GM20431 (cell line): ENCODE data around the gene MAPKAP1.

Source experiments
- in situ Hi-C: fragments of 300-500 bp; cut with MseI, MboI; formaldehyde crosslinking; loops from one replicate; pipeline ENCODE4 v1.15.0; 2020; ENCODE audit warnings: low sequenced_read_pairs; ENCODE audit not compliant: unreplicated experiment

The MAPKAP1 gene

DNA sequence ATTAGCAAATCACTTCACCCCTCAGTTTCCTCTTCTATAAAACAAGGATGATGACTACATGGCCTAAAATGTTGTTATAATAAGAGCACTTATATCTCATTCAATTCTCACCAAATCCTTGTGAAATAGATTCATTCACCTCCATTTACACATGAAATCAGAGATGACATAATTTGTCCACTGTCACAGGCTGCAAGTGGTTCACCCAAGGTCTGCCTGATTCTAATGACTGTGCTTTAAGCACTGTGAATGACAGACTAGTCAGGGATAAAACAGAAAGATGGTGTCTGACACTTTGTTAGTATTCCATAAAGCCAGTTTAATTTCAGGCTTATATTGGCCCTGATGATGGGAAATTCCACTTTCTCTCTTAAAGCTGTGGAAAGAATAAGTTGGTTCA, 209.5 kb downstream of the MAPKAP1 start:
- in situ Hi-C loops = no loop called here

DNA sequence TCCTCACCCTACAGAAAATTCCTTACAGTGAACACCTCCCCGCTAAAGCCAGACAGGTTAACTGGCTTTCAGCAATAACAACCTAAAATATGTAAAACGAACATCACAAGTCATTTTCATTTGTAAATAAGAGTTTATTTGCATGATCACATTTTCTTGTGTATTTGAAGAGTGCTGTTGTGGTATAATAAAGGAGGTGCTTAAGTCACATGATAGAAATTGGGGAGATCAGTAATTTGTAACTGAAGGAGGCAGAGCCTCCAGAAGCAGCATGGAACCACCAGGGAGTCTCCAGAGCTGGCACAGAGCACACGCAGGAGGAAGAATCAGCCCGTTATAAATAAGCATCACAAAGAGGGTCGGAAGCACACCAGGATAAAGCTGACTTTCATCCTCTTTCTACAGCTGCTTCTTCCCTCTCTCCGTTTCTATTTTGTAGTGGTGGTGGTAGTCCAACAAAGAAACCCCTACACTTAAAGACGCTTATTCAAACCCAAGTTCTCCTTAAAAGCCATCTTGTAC, 210.6 kb downstream of the MAPKAP1 start:
- in situ Hi-C loops = no loop called here

DNA sequence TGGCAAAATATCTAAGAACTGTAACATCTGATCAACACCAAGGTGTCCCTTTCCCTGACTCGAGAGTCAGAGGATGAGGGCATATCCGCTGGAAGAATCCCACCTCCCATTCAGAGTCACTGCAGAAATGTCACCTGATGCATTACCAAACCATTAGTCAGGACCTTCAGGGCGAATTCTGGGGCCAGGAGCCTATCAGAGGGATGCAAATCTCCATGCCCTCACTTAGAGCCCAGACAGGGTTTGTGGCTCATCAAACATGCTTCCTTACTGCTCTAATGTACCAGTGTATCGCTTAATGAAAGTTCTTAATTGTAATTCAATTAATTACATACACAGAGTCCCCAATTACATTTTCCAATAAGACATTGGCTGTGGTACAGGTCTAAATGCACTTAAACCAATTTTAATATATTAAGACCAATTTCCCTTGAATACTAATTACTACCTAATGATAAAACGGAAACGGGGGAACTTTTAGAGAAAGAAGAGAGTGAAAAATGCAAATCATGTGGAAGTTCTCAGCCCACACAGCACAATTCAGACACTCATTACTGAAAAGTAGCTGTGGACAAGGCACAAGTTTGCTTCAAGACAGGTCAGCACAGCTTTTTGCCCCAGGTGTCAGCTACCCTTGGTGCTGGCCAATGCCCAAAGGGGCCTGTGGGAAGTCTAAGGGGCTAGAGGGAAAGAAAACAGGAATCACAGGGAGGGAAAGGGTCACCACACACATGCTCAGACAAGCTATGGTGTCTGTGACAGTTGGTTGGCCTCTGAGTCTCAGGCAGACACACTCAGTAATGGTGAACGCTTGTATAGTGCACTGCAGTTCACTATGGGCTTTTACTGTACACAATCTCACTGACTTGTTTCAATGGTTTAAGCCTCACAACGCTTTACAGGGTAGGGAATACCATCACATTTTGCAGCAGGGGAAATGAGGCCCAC, 211.6 kb downstream of the MAPKAP1 start:
- in situ Hi-C loops = no loop called here

DNA sequence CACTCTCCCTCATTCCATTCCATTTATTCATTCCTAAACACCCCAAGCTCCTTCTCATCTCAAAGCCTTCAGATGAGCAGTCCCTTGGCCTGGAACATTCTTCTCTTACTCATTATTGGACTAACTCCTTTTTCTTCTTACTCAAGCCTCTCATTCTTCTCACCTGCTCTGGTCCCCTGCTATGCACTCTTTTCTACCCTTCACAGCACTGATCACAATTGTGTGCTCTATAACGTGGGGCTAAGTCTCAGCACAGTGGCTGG, 212.4 kb downstream of the MAPKAP1 start:
- in situ Hi-C loops = no loop called here

DNA sequence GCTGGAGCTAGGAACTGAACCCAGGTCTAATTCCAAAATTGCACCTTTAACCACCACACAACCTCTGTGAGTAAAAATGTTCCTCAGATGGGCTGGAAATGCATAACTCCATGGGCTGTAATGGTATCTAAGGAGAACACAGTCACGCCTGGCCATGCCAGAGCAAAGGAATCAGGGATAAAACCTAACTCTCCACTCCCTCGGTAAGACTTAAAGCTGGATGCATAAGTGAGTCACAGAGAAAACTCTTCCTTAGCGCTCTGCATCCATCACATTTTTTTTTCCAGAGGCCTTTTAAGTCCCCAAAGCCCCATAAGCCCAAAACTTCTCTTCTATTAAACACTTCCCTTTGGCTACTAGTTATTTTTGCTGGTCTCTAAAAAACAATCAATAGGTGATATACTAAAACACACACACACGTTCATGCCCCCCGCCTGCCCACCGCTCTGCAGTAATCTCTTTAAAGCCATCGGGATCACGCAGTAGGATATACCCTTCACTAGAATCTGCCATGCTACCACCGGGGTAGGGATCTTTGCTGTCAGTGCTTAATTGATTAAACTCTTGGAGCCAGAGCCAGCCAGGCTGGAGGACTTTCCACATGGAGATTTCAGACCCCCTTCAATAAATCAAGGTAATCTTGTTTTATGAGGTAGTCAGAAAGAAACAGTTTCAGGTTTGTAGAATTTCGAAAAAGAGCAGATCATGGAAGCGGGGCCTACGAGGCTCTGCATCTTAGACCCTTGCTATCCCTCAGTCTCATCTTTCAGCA, 212.9 kb downstream of the MAPKAP1 start:
- in situ Hi-C loops = no loop called here

DNA sequence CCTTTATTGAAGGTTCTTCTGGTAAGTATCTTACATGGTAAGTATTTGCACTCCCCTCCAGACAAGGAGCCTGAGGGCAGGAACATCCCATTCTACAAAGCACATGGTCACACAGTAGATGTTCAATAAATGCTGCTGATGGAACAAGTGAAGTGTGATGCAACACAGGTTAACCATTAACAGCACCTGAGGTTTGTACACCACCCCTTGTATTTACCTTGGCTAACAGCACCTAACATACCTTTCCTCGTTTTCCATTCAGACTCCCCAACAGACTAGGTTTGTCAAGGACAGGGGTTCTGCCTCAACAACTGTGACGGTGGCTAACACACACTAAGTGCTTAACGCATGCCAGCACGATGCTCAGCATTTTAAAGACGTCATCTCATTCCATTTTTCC, 213.6 kb downstream of the MAPKAP1 start:
- in situ Hi-C loops = no loop called here

DNA sequence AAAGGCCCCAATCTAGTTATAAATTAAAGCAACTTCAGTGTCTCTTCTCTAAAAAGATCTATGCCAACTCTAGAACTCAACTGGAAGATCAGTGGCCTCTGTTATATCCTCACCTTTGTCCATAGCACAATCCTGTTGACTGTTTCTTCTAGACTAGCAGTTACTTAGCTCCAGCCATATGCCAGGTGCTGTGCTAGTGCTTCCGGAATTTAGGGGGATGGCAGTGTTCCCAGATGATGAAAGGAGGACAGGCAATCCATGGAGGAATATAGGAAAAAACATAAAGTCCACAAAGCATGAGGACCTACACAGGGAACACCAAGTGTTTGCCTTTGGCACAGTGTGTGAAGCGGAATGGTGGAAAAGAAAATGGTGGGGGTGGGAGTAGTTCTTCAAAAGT, 214.3 kb downstream of the MAPKAP1 start:
- in situ Hi-C loops = no loop called here

DNA sequence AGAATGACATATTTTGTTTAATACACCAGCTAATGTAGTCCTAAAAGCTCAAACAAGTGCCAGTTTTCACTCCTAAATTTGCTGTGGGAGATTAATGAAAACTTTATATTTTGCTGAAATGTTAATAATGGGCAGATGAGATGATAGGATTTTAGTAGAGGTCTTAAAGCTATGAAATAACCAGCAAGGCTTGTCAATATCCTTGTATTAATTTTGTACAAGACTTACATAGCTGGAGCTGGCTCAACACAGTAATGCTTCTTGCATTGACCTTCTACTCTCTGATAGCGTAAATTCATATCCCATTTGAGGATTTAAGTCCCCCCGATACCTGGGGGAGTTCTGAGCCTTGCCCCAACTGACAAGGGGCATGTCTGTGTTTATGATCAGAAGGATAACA, 219.2 kb downstream of the MAPKAP1 start:
- in situ Hi-C loops = no loop called here

DNA sequence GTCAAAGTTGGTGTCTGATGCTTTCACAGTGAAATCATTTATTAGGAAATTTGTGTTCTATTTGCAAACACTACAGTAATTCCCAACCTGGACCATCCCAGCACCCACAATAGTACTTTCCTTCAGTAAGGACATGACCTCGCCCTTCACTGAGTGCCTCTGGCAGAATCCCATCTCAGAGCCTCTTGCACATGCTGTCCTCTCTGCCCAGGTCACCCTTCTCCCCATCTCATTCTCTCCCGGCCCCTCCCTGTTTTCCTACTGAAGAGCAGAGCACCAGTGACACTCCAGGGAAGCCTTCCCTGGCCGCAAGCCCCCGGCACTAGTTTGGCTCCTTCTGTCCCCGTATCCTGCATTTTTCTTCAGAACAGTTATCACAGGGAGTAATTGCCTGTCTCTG, 220.4 kb downstream of the MAPKAP1 start:
- in situ Hi-C loops = no loop called here

DNA sequence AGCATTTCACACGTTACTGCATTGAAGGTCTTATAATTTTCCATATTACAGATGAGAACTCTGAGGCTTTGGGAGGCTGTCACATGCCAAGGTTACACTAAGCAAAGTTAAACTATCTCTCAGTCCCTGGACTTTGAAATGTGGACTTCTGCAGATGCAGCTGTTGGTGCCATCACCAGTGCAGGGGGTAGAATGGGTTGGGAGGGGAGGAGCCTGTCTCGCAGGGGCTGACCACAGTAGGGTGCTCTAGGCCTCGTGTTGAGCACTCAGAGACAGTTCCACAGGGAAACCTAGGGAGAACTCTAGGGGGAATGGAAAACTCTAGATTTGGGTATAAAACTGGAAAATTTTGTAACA, 220.9 kb downstream of the MAPKAP1 start:
- in situ Hi-C loops = no loop called here

DNA sequence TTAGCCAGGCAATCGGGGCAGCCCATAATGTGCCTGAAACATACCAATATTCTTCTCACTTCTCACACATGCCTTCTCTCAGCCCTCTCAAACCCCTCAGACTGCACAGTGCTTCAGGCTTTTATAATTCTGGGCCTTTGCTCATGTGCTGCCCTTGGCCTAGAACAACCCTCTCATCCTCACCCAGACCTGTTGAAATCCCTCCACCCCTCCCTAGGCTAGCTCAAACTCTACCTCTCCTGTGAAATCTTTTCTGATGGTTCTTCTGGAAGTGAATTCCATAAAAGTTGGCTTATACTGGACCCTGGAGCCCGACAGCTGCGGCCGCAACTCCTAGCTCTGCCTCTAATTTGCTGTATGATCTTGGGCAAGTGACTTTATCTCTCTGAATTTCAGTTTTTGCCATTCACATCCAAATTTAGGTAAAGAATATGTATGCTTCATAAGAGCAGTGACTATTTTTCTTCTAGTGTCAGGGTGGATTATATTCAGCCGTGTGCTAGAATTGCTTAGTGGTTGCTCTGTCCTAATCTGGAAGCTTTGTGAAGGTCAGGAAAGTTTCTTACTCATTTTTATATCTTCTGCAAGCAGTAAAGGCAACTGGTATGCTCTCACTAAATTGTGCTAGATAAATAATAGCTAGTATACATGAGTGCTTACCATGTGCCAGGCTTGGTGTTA, 221.4 kb downstream of the MAPKAP1 start:
- in situ Hi-C loops = no loop called here

DNA sequence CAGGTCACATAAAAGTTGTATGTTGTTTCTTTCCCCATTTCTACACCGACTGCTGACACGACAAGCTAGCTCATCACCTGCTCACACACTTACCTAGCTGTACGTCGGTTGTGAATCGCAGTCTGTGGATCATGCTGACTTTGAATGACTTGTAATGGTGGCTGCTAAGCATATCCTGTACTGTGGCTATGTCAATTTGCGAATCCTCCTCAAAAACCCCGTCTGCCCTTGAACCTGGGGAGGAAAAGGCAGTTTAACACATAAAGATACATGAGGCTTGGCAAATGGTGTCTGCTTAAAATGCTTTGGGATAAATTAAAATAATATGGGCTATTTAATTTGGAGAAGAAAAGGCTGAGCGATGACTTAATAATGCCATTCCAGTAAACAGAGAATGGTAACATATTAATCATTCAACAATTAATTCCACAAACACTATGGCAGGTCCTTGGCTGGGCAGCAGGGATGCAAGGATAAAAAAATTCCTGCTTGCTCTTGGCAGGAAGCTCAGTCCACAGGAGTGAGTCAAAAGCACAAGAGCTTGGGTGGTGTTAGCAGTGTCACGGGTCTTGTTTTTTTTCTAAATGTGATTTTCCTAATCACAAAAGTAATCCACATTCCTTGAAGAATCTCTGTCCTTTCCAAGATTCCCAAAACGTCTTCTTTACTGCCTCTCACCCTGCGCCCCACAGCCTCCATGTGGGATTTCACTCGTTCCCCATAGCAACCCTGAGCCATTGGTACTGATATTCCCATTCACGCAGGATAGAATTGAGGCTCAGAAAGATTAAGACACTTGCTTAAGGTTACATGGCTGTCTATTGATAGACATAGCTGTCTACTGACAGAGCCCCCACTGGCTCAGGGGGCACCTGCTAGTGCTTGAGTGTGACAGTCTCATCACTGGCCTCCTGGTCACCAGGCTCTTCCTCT, 222.4 kb downstream of the MAPKAP1 start:
- in situ Hi-C loops = no loop called here

DNA sequence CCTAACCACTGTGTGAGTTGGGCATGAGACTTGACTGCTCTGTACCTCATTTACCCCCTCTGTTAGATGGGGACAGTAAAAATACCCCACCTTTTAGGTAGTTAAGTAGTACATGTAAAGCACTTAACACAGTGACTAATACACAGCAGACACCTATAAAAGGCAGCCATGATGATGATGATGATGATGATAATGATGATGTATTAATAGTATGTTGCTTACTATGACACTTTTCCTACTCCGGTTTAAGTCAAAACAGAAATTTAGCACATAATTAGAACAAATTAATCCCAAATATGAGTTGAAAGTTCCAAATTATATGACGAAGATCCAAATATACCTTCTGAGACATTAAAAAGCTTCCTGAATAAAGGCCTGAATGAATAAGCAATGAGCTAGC, 223.3 kb downstream of the MAPKAP1 start:
- in situ Hi-C loops = no loop called here

DNA sequence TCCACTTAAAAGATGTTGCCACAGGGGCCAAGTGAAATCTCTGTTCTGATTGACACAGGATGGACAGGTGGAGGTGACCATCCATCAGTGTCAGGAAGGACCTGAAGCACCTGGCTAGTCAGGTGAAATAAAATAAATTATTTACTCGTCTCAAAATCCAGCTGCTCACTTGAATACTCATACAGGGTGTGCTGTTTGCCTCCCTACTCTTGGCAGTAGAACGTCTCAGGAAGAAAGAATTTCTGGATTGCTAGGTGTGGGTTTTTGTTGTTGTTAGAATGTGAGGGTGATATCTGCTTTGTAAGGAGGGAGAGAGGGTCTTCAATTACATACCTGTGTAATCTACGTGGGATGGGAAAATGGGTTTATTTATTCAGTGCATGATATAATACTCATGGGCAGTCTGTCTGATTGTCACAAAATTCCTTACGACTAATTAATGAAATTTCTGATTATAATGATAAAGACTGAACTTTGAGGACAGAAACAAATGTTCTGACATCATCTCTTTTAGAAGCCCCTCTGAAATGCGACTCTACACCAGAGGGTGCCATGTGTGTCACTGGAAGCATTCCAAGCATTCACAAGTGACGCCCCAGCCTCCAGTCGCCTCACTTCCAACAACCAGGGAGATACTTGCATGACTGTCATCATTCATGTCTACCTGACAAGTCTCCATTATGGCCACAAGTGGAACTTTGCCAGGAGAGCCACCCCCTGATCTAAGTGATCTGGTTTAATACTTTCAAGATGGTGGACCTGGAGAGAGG, 227.0 kb downstream of the MAPKAP1 start:
- in situ Hi-C loops = no loop called here

DNA sequence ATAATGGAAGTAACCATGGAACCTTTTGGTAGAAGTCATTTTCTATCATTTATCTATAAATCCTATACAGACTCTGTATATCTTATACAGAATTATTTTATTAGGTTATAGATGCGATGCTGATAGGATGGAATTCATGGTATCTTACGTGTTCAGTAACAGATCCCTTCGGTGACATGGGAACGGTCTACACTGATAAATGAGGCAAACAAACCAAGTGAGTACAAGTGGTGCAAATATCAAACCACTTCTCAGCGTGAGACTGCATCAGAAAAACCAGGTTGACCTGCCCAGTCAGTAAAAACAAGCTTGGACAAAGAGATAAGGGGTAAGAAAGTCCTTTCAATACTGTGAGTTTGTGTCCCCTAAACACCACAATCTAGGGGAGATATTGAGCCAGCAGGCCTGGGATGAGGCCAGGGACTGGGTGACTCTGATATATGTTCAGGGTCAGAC, 229.9 kb downstream of the MAPKAP1 start:
- in situ Hi-C loops = no loop called here

DNA sequence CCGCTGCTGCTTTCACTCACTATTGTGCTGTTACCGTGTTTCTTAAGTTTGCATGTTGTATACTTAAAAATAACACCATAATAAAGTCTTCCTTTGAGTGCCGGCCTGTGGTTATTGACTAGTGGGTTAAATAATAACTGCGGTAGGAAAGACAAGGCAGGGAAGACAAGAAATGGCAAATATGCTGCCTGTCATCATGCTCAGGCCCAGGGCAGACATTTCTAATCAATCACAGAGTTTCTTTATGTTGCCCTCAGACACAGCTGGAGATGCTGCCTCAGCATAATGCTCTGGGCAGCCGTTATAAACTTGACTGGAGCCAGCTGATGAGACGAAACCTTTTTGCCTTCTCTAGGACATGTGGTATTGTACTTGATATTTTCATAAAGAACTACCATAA, 230.4 kb downstream of the MAPKAP1 start:
- in situ Hi-C loops = no loop called here

DNA sequence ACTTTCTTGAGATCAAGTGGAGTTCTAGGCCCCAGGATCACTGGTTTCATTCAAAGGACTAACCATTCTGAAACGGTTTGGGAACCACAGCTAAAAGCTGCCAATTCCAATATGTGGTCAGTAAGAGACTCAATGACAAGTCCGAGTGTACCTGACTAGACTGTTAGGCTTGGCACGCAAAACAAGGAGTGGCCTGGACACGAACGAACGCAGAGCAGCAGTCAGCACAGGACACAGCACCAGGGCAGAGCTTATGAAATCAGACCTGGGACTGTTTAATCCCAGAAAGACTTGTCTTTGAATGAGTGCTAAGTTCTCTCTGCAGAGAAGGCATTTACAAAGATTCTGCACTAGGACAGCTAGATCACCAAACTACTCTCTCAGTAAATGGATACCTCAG, 231.6 kb downstream of the MAPKAP1 start:
- in situ Hi-C loops = no loop called here

DNA sequence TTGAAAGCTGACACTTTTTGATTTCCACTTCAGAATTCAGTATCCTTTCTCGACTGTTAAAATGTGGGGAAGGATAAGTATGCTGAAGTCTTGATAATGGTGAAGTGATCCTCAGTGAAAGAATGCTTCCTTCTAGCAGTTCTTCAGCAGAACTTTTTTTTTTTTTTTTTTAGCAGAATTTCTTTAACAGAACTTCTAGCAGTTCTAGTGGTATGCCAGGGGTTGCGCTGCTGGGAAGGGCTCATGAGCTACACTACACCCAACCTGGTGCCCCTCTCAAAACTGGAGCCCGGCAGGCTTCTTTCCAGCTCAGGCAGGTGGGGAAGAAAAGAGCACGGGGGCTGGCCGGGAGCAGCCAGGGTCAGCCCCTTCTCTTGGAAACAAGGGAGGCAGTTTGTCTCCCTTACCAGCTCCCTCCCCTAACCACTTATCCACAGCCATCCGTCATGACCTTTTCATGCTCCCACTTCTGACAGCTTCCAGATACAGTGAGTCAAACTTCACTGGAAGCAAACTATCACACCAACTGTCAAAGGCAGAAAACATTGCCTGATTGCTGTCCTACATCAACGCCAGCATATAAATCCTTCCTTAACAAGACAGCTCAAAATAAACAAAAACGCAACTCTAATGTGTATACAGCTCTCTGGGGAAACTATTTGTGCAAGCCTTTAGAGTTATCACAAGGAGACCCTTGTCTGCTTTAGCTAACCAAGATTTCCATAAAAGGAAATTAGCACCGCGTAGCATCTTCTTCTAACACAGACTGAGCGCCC, 233.9 kb downstream of the MAPKAP1 start:
- in situ Hi-C loops = no loop called here
